Measurements from ENCODE around the gene BLOC1S4.

The BLOC1S4 gene

DNA sequence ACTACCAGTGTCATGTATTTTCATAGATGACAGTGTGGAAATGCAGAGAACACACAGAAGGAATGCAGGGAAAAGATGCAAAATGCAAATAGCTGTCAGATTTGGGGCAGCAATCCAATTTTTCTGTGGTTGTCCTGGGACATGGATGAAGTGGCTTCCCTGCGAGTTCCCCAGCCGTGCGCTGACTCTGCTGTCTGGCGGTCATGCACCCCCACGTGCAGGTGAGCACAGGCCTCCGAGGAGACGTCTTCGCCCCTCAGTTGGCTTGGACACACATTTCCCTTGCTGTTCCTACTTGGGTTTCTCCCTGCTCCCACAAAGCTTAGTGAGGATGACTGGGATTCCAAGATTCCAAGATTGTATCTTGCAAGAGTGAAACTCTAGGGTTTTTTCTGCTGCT is 24.4 kb downstream of the BLOC1S4 start:
- Histone ChIP-seq H3K9me3 (ENCODE audit: control insufficient read depth in 1 of 2, low read length in 2 of 2) (no peaks in the 10 kb centered on the region), H3K4me3 (ENCODE audit: low read depth in 1 of 2, low read length in 2 of 2) (no peak overlapping the region), H3K36me3 (ENCODE audit: control insufficient read depth in 1 of 2, insufficient read depth in 2 of 2, low read length in 2 of 2) (no peaks in the 10 kb centered on the region), H3K9ac (ENCODE audit: low read depth in 1 of 2, low read length in 2 of 2) (no peak overlapping the region), H3K27ac (ENCODE audit: low read depth, low read length) (no peak overlapping the region), H3K27me3 (ENCODE audit: control insufficient read depth in 1 of 2, insufficient read depth in 2 of 2, low read length in 2 of 2) (no peaks in the 10 kb centered on the region), H3K4me1 (ENCODE audit: control insufficient read depth in 1 of 2, insufficient read depth in 2 of 2, low read length in 2 of 2) (no peaks in the 10 kb centered on the region)

GRCh38 chr4:6742507-6742906 is 26.5 kb downstream of the BLOC1S4 start:
- no peak overlapping the region for H3K4me3 ChIP-seq (ENCODE audit: low read depth in 1 of 2, low read length in 2 of 2)
- H3K27ac ChIP-seq (ENCODE audit: low read depth, low read length) = no peak overlapping the region
- peaks cover 7 to 9% of the 10 kb centered on the region in 2 donors for H3K4me1 ChIP-seq (ENCODE audit: control insufficient read depth in 1 of 2, insufficient read depth in 2 of 2, low read length in 2 of 2)
- no peaks in the 10 kb centered on the region for H3K36me3 ChIP-seq (ENCODE audit: control insufficient read depth in 1 of 2, insufficient read depth in 2 of 2, low read length in 2 of 2)
- H3K9me3 ChIP-seq (ENCODE audit: control insufficient read depth in 1 of 2, low read length in 2 of 2) = no peaks in the 10 kb centered on the region
- H3K9ac ChIP-seq (ENCODE audit: low read depth in 1 of 2, low read length in 2 of 2) = no peak overlapping the region
- H3K27me3 ChIP-seq (ENCODE audit: control insufficient read depth in 1 of 2, insufficient read depth in 2 of 2, low read length in 2 of 2) = no peaks in the 10 kb centered on the region

GRCh38 chr4:6742989-6743388 is 27.0 kb downstream of the BLOC1S4 start:
- no peak overlapping the region for H3K27ac ChIP-seq (ENCODE audit: low read depth, low read length)
- no peaks in the 10 kb centered on the region for H3K36me3 ChIP-seq (ENCODE audit: control insufficient read depth in 1 of 2, insufficient read depth in 2 of 2, low read length in 2 of 2)
- no peak overlapping the region for H3K4me3 ChIP-seq (ENCODE audit: low read depth in 1 of 2, low read length in 2 of 2)

GRCh38 chr4:6746721-6747293 is 30.8 kb downstream of the BLOC1S4 start:
- Histone ChIP-seq H3K4me3 (ENCODE audit: low read depth in 1 of 2, low read length in 2 of 2) (no peak overlapping the region), H3K4me1 (ENCODE audit: control insufficient read depth in 1 of 2, insufficient read depth in 2 of 2, low read length in 2 of 2) (peaks cover 47 to 52% of the 10 kb centered on the region in 2 donors), H3K27ac (ENCODE audit: low read depth, low read length) (peak overlapping the region; percentile 15), H3K36me3 (ENCODE audit: control insufficient read depth in 1 of 2, insufficient read depth in 2 of 2, low read length in 2 of 2) (no peaks in the 10 kb centered on the region), H3K27me3 (ENCODE audit: control insufficient read depth in 1 of 2, insufficient read depth in 2 of 2, low read length in 2 of 2) (no peaks in the 10 kb centered on the region), H3K9me3 (ENCODE audit: control insufficient read depth in 1 of 2, low read length in 2 of 2) (no peaks in the 10 kb centered on the region), H3K9ac (ENCODE audit: low read depth in 1 of 2, low read length in 2 of 2) (peak overlapping the region in 1 of 2 donors; percentile 22)

More at GRCh38 chr4:6742989-6743388, 27.0 kb downstream of the BLOC1S4 start:
- no peak overlapping the region for H3K9ac ChIP-seq (ENCODE audit: low read depth in 1 of 2, low read length in 2 of 2)
- no peaks in the 10 kb centered on the region for H3K27me3 ChIP-seq (ENCODE audit: control insufficient read depth in 1 of 2, insufficient read depth in 2 of 2, low read length in 2 of 2)
- H3K4me1 ChIP-seq (ENCODE audit: control insufficient read depth in 1 of 2, insufficient read depth in 2 of 2, low read length in 2 of 2) = peaks cover 11 to 14% of the 10 kb centered on the region in 2 donors
- H3K9me3 ChIP-seq (ENCODE audit: control insufficient read depth in 1 of 2, low read length in 2 of 2) = no peaks in the 10 kb centered on the region

DNA sequence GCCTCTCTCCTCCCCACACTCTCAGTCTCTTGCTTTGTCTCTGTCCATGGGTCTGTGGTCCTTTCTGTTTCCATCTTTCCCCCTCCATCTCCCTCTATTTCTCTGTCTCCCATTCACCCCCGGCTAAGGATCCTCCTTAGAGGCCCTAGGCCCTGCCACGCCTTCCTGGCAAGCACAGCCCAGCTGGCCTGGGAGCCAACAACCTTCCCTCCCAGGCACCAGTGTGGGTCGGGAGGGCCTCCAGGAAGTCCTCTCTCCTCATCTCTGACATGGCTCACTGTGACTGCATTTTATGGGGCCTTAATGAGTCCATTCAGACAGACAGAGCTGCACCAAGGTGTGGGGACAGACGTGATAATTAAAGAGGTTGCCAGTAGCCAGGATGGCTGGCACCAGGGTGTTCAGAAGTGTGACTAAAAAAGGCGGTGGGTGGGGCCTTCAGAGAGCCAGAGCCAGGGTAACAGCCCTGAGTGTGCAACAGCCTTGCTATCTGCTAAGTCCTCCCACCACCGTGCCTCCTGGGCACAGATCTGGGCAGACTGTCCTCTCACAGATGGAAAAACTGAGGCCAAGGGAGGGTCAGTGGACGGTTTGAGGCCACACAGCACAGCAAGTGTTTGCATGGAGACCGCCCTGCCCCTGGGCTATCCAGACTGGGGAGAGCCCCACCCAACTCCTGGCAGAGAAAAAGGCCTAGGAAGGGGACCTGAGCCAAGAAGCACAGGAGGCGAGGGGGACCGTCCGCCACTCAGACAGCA is 31.5 kb downstream of the BLOC1S4 start:
- Histone ChIP-seq H3K27me3 (ENCODE audit: control insufficient read depth in 1 of 2, insufficient read depth in 2 of 2, low read length in 2 of 2) (no peaks in the 10 kb centered on the region), H3K9ac (ENCODE audit: low read depth in 1 of 2, low read length in 2 of 2) (peak overlapping the region; percentile 48 to 57), H3K27ac (ENCODE audit: low read depth, low read length) (peak overlapping the region; percentile 76), H3K4me3 (ENCODE audit: low read depth in 1 of 2, low read length in 2 of 2) (peak overlapping the region in 1 of 2 donors; percentile 20), H3K36me3 (ENCODE audit: control insufficient read depth in 1 of 2, insufficient read depth in 2 of 2, low read length in 2 of 2) (no peaks in the 10 kb centered on the region), H3K4me1 (ENCODE audit: control insufficient read depth in 1 of 2, insufficient read depth in 2 of 2, low read length in 2 of 2) (peaks cover 52 to 58% of the 10 kb centered on the region in 2 donors), H3K9me3 (ENCODE audit: control insufficient read depth in 1 of 2, low read length in 2 of 2) (no peaks in the 10 kb centered on the region)

GRCh38 chr4:6748286-6748685 is 32.3 kb downstream of the BLOC1S4 start:
- peaks cover 58 to 66% of the 10 kb centered on the region in 2 donors for H3K4me1 ChIP-seq (ENCODE audit: control insufficient read depth in 1 of 2, insufficient read depth in 2 of 2, low read length in 2 of 2)
- H3K27ac ChIP-seq (ENCODE audit: low read depth, low read length) = peak overlapping the region; percentile 76
- peak overlapping the region; percentile 48 to 57 for H3K9ac ChIP-seq (ENCODE audit: low read depth in 1 of 2, low read length in 2 of 2)
- H3K27me3 ChIP-seq (ENCODE audit: control insufficient read depth in 1 of 2, insufficient read depth in 2 of 2, low read length in 2 of 2) = no peaks in the 10 kb centered on the region
- peak overlapping the region in 1 of 2 donors; percentile 20 for H3K4me3 ChIP-seq (ENCODE audit: low read depth in 1 of 2, low read length in 2 of 2)
- H3K9me3 ChIP-seq (ENCODE audit: control insufficient read depth in 1 of 2, low read length in 2 of 2) = no peaks in the 10 kb centered on the region
- H3K36me3 ChIP-seq (ENCODE audit: control insufficient read depth in 1 of 2, insufficient read depth in 2 of 2, low read length in 2 of 2) = no peaks in the 10 kb centered on the region

DNA sequence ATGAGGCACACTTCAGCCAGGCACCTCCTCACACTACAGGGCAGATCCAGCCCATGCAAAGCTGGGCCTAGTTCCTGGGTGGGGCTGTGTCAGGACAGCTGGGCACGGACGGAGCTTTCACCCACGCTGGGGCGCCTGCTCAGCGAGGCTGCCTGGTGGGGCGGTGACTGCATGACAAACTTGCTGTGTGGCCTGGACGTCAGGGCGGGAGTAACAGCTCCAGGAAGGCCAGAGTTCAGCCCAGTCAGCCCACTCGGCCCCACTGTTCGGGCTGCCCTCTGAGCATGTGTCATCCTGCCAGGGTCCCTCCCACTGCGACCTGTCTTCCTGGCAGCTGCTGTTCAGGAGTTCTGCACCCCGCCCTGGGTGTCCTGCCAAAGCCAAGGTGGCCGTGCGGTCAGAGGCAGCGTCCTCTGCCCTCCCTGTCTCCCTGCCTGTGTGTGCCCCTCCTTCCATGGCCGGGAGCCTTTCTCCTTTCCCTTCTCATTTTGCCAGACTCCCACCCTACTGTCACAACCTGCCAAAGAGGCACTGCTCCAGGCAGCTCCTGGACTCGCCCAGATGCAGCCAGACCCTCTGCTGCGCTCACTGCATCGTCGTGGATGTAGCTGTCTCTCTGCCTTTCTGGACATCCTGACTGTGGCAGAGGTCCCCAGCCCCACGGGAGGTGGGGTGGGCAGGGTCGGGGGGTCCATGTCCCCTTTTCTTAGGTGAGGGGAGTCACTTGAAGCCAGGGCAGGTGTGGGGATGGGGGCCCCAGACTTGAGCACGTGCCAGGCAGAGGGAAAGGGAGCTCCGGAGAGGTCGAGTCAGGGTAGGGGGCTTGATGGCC is 33.6 kb downstream of the BLOC1S4 start:
- H3K9me3 ChIP-seq (ENCODE audit: control insufficient read depth in 1 of 2, low read length in 2 of 2) = no peaks in the 10 kb centered on the region
- H3K36me3 ChIP-seq (ENCODE audit: control insufficient read depth in 1 of 2, insufficient read depth in 2 of 2, low read length in 2 of 2) = no peaks in the 10 kb centered on the region
- H3K4me1 ChIP-seq (ENCODE audit: control insufficient read depth in 1 of 2, insufficient read depth in 2 of 2, low read length in 2 of 2) = peaks cover 59 to 67% of the 10 kb centered on the region in 2 donors
- peak overlapping the region; percentile 82 for H3K27ac ChIP-seq (ENCODE audit: low read depth, low read length)
- no peaks in the 10 kb centered on the region for H3K27me3 ChIP-seq (ENCODE audit: control insufficient read depth in 1 of 2, insufficient read depth in 2 of 2, low read length in 2 of 2)
- H3K9ac ChIP-seq (ENCODE audit: low read depth in 1 of 2, low read length in 2 of 2) = peak overlapping the region; percentile 55 to 77
- peak overlapping the region; percentile 48 to 49 for H3K4me3 ChIP-seq (ENCODE audit: low read depth in 1 of 2, low read length in 2 of 2)

- H3K4me3 ChIP-seq (ENCODE audit: low read depth in 1 of 2, low read length in 2 of 2) = no peak overlapping the region
- H3K9me3 ChIP-seq (ENCODE audit: control insufficient read depth in 1 of 2, low read length in 2 of 2) = no peaks in the 10 kb centered on the region
- no peak overlapping the region for H3K27ac ChIP-seq (ENCODE audit: low read depth, low read length)
- H3K9ac ChIP-seq (ENCODE audit: low read depth in 1 of 2, low read length in 2 of 2) = peak overlapping the region; percentile 55 to 77
- peaks cover 59 to 67% of the 10 kb centered on the region in 2 donors for H3K4me1 ChIP-seq (ENCODE audit: control insufficient read depth in 1 of 2, insufficient read depth in 2 of 2, low read length in 2 of 2)
- H3K36me3 ChIP-seq (ENCODE audit: control insufficient read depth in 1 of 2, insufficient read depth in 2 of 2, low read length in 2 of 2) = no peaks in the 10 kb centered on the region
- H3K27me3 ChIP-seq (ENCODE audit: control insufficient read depth in 1 of 2, insufficient read depth in 2 of 2, low read length in 2 of 2) = no peaks in the 10 kb centered on the region
Observed at GRCh38 chr4:6750286-6751221, 34.6 kb downstream of the BLOC1S4 start.

- H3K4me1 ChIP-seq (ENCODE audit: control insufficient read depth in 1 of 2, insufficient read depth in 2 of 2, low read length in 2 of 2) = peaks cover 58 to 64% of the 10 kb centered on the region in 2 donors
- H3K36me3 ChIP-seq (ENCODE audit: control insufficient read depth in 1 of 2, insufficient read depth in 2 of 2, low read length in 2 of 2) = no peaks in the 10 kb centered on the region
- peak overlapping the region; percentile 24 to 42 for H3K4me3 ChIP-seq (ENCODE audit: low read depth in 1 of 2, low read length in 2 of 2)
- no peaks in the 10 kb centered on the region for H3K27me3 ChIP-seq (ENCODE audit: control insufficient read depth in 1 of 2, insufficient read depth in 2 of 2, low read length in 2 of 2)
- H3K9me3 ChIP-seq (ENCODE audit: control insufficient read depth in 1 of 2, low read length in 2 of 2) = no peaks in the 10 kb centered on the region
- no peak overlapping the region for H3K9ac ChIP-seq (ENCODE audit: low read depth in 1 of 2, low read length in 2 of 2)
- H3K27ac ChIP-seq (ENCODE audit: low read depth, low read length) = no peak overlapping the region
Observed at GRCh38 chr4:6751611-6752485, 35.9 kb downstream of the BLOC1S4 start.
